Smooth muscle cell (in vitro differentiated cells): ENCODE measurements around the gene JAK1. TPM values are rescaled to one million over a fixed set of nuclear protein-coding genes. Genes with fewer than 3 reads are reported as not detected.

Experiments
- DNase-seq: peaks from one replicate; lab custom pipeline; 2025; ENCODE audit not compliant: unreplicated experiment; lab: John Stamatoyannopoulos, UW
- H2AFZ ChIP-seq: fragments of 200-600 bp; sonication (generic); 2 replicates; pipeline ENCODE4 v1.6.0; 2016; ENCODE audit warnings: antibody characterized with exemption, low read depth, mild to moderate bottlenecking
- H3F3A ChIP-seq: fragments of 200-600 bp; sonication (generic); 2 replicates; pipeline ENCODE4 v1.6.0; 2017; ENCODE audit warnings: antibody characterized with exemption, low read depth
- H3K27ac ChIP-seq: fragments of 200-600 bp; sonication (generic); 2 replicates; pipeline ENCODE4 v1.5.1; 2016; ENCODE audit warnings: low read depth, mild to moderate bottlenecking
- H3K27me3 ChIP-seq: fragments of 200-600 bp; sonication (generic); 2 replicates; pipeline ENCODE4 v1.6.1; 2016; ENCODE audit warnings: low read depth, mild to moderate bottlenecking
- H3K36me3 ChIP-seq: fragments of 200-600 bp; sonication (generic); 2 replicates; pipeline ENCODE4 v1.5.1; 2016; ENCODE audit warnings: low read depth
- H3K4me1 ChIP-seq: fragments of 200-600 bp; sonication (generic); 2 replicates; pipeline ENCODE4 v1.5.1; 2016; ENCODE audit warnings: low read depth
- H3K4me2 ChIP-seq: fragments of 200-600 bp; sonication (generic); 2 replicates; pipeline ENCODE4 v1.6.0; 2016; ENCODE audit warnings: mild to moderate bottlenecking
- H3K4me3 ChIP-seq: fragments of 200-600 bp; sonication (generic); 2 replicates; pipeline ENCODE4 v1.5.1; 2016; ENCODE audit warnings: mild to moderate bottlenecking
- H3K79me2 ChIP-seq: fragments of 200-600 bp; sonication (generic); 2 replicates; pipeline ENCODE4 v1.6.0; 2016; ENCODE audit warnings: low read depth, mild to moderate bottlenecking
- H3K9ac ChIP-seq: fragments of 200-600 bp; sonication (generic); 2 replicates; pipeline ENCODE4 v1.6.0; 2016; ENCODE audit warnings: low read depth
- H3K9me3 ChIP-seq: fragments of 200-600 bp; sonication (generic); replicated peaks from 2 replicates; pipeline ENCODE4 v1.5.1; 2016; ENCODE audit warnings: low read depth
- H4K20me1 ChIP-seq: fragments of 200-600 bp; sonication (generic); 2 replicates; pipeline ENCODE4 v1.6.0; 2016; ENCODE audit warnings: low read depth
- CTCF ChIP-seq: fragments of 200-600 bp; sonication (generic); IDR thresholded peaks from 2 replicates; pipeline ENCODE4 v1.5.1; 2017; ENCODE audit warnings: borderline replicate concordance, mild to moderate bottlenecking, antibody characterized with exemption; ENCODE audit not compliant: insufficient read depth, poor library complexity, severe bottlenecking
- WGBS: methylation state at CpG from one replicate; pipeline ENCODE4 v1.1.7; 2016; ENCODE audit warnings: low lambda C conversion rate; 5-methylcytosine and 5-hydroxymethylcytosine counted together
- polyA plus RNA-seq: library from polyadenylated mRNA; unstranded; fragments of >200 nt; fragmentation: Nextera tagmentation; extraction: Ambion mirVana; gene quantifications from 2 replicates; pipeline ENCODE4 v1.2.1, GENCODE V29; 2016
- total RNA-seq: library from RNA; depleted of rRNA; stranded (reverse); fragments of >200 nt; gene quantifications from 2 replicates; pipeline ENCODE4 v1.2.3, GENCODE V29; 2014

Gene JAK1
- total and polyA plus RNA-seq, 2 experiments from 2014 or later: 44.9 to 110 TPM

GRCh38 chr1:64847666-64848065 is 118.7 kb downstream of the JAK1 start:
- Histone ChIP-seq H3K4me2 (no peak overlapping the region), H3K27ac (no peak overlapping the region), H3K4me1 (no peaks in the 10 kb centered on the region), H3F3A (no peaks in the 10 kb centered on the region), H3K9ac (no peak overlapping the region), H3K4me3 (no peak overlapping the region), H4K20me1 (no peaks in the 10 kb centered on the region), H3K36me3 (peaks cover 4% of the 10 kb centered on the region), H2AFZ (no peak overlapping the region), H3K9me3 (no peaks in the 10 kb centered on the region), H3K79me2 (no peaks in the 10 kb centered on the region), H3K27me3 (no peaks in the 10 kb centered on the region)
- TF ChIP-seq CTCF: no peak
- 97% methylated on average over 4 of the region's 4 CpGs for WGBS
- no peak for DNase-seq

DNA sequence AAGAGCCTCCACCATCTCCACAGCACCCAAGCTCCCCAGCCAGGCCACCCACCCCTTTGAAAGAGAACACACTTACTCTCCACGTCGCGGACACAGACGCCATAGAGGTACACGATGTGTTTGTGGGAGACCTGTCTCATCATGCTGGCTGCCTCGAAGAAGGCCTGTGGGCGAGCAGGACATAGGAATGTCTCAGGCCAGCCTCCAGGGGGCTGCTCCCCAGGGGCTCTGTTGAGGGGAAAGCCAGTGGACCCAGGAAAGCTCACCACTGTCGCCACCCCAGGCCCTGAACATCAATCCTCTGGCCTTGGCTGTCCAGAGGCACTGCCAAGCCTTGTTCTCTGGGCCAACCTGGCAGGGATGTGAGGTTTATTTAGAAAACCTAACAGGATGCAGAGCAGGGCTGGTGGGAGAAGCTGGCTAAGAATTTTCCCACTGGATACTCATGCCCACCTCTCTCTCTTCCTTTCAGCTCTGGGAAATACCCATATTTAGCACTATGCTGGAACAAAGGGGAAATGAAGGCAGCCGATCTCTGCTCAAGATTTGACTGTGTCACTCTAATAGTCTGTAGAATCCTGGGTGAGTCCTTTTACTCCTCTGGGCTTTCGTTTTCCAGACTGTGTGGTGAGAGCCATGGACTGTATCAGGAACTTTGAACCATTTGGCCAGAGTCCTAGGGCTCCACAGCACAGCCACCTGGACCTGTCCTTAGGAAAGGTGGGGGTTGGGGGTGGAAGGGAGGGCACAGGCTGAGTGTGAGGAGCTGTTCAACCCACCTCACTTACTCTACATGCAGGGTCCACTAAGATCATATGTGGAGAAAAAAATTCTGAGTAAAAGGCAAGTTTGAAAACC is 119.5 kb downstream of the JAK1 start:
- no peak overlapping the region for H3K4me3 ChIP-seq
- TF ChIP-seq CTCF: no peak
- H3K27me3 ChIP-seq: no peaks in the 10 kb centered on the region
- peaks cover 4% of the 10 kb centered on the region for H3K36me3 ChIP-seq
- H2AFZ ChIP-seq: no peak overlapping the region
- H3K27ac ChIP-seq: no peak overlapping the region
- H3K9ac ChIP-seq: no peak overlapping the region
- no peaks in the 10 kb centered on the region for H3K9me3 ChIP-seq
- H3K79me2 ChIP-seq: no peaks in the 10 kb centered on the region
- 95% methylated on average over 10 of the region's 10 CpGs for WGBS
- H3K4me2 ChIP-seq: no peak overlapping the region
- no peak for DNase-seq
- no peaks in the 10 kb centered on the region for H3F3A ChIP-seq
- no peaks in the 10 kb centered on the region for H3K4me1 ChIP-seq
- no peaks in the 10 kb centered on the region for H4K20me1 ChIP-seq

DNA sequence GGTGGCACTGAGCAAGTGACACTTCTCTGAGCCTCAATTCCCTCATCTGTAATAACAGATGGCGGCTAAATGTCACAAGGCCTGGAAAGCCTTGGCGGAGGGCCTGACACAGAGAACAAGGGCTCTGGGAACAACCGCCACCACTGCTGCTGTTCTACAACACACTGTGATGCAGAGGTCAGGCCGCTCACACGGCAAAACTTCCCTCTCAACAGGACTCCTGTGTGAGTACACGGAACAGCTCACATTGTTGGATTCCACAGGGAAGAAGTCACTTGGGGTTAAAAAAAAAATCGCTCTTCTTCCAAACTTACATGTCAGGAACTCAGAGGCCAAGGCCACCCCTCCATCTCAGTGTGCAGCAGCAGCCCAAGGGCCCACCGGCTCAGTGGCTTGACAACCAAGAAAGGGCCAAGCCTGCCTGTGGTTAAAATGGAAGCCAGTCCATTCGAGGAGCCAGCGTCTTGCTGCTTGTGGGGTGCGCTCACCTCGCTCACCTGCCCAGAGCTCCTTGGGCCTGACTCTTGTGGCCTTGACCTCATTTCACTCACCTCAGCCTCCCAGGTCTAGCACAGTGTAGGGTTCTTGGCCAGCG is 120.4 kb downstream of the JAK1 start:
- Histone ChIP-seq H3K27ac (no peak overlapping the region), H3F3A (no peaks in the 10 kb centered on the region), H2AFZ (no peak overlapping the region), H3K27me3 (no peaks in the 10 kb centered on the region), H3K36me3 (peaks cover 5% of the 10 kb centered on the region), H3K4me3 (no peak overlapping the region), H3K9ac (no peak overlapping the region), H3K9me3 (no peaks in the 10 kb centered on the region), H3K4me2 (no peak overlapping the region), H3K79me2 (no peaks in the 10 kb centered on the region), H3K4me1 (no peaks in the 10 kb centered on the region), H4K20me1 (no peaks in the 10 kb centered on the region)
- no peak for TF ChIP-seq CTCF
- WGBS: 95% methylated on average over 13 of the region's 13 CpGs
- no peak for DNase-seq
